ENCODE measurements around the gene SYAP1.

DNA sequence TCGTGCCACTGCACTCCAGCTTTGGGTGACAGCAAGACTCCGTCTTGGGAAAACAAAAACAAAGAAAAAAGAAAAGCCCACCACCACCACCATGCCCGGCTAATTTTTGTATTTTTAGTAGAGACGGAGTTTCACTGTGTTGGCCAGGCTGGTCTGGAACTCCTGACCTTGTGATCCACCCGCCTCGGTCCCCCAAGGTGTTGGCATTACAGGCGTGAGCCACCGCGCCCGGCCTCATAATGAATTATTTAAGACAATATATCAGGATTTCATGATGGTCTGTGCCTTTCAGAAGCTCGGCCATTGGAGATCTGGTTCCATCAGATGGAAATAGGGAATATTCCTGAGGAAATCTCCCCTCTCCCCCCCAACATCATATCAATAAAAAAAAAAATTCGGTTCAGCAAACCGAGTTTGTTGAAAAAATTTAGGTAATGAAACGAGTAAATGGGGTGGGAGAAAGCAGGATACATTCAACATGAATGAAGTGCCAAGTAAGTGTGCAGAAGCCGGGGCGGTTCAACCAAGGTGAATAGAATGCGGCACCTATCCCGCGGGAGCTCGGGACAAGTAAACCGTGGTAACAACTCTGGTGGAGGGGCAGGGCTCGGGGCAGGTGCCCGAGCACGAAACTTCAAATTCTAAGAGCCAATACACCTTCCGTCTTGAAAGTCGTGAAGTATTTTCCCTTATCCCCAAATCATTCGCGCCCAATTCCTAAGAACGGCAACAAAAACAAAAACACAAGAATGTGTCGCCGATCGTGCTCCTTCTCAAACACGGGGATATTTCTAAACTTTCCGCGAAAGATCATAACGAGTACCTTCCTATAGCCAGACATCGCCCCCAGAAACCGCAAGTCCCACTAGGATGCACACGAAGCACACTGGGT is 66.1 kb downstream of the SYAP1 start:
- TF ChIP-seq SPI1 (IDR thresholded peaks at IDR 0.05; ENCODE audit: low read depth, low read length) (no peak), POLR2AphosphoS5 (IDR thresholded peaks at IDR 0.05; ENCODE audit: low read depth, low read length) (no peak), POLR2A (IDR thresholded peaks at IDR 0.05; ENCODE audit: low read depth, low read length) (no peak), TAF1 (IDR thresholded peaks at IDR 0.05; ENCODE audit: low read depth, low read length) (no peak), PAX5 (IDR thresholded peaks at IDR 0.05; ENCODE audit: insufficient read depth, low read length, severe bottlenecking) (no peak)
